GM12872 (cell line): Measurements from ENCODE around the gene CDH16.

Experiments
- CTCF ChIP-seq: IDR thresholded peaks from 3 replicates; pipeline ENCODE4 v1.5.1; 2011; ENCODE audit warnings: low read depth, mild to moderate bottlenecking, low read length, moderate library complexity; ENCODE audit not compliant: insufficient read depth

The CDH16 gene

DNA sequence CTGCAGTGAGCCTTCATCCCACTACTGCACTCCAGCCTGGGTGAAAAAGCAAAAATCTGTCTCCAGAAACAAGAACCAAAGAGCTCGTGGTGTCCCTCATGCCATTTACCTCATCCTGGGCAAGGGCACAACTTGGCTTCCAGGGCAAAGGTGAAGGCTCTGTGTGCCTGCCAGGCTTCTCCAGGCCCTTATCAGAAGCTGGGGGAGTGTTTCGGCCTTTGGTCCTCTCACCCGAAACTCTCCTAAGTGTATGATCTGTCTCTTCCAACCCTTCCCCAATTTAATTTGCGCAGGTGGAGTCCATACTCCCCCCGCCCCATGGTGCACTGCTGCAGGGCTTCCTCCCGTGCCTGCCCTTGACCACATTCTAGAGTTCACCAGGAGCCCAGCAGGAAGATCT is 17.8 kb upstream of the CDH16 start:
- TF ChIP-seq CTCF = no peak

DNA sequence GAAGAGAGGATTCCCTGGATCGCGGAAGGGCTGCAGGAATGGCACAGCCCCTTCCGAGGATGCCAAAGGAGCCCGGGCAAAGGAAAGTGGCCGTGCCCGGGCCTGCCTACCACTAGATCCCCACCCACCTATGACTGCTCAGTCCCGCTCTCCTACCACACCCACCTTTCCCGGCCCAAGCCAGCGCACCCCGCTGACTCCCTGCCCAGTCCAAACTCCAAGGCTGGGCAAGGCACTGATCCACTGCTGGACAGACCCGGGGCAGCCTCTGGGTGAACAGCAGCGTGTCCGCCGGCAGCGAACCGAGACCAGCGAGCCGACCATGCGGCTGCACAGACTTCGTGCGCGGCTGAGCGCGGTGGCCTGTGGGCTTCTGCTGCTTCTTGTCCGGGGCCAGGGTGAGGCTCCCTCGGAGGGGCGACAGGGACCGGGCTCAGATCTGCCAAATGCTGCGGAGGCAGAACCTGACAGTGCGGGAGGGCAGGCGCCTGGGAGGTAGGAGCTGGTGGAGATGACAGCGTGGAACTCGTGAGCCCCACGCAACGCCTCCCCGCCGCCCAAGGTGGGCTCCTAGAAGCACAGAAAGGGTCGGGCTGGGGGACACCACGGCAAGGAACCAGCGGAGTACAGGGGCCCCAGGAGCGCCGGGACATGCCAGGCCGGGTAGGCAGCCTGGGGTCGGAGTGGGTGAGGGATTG is 16.8 kb upstream of the CDH16 start, which contains the start of gene CES2:
Gene CES2, plus strand, starts transcription at position 203 of the 698 bp plus-strand sequence. Its CDS starts 120 bp downstream, at position 323.
- TF ChIP-seq CTCF = no peak

DNA sequence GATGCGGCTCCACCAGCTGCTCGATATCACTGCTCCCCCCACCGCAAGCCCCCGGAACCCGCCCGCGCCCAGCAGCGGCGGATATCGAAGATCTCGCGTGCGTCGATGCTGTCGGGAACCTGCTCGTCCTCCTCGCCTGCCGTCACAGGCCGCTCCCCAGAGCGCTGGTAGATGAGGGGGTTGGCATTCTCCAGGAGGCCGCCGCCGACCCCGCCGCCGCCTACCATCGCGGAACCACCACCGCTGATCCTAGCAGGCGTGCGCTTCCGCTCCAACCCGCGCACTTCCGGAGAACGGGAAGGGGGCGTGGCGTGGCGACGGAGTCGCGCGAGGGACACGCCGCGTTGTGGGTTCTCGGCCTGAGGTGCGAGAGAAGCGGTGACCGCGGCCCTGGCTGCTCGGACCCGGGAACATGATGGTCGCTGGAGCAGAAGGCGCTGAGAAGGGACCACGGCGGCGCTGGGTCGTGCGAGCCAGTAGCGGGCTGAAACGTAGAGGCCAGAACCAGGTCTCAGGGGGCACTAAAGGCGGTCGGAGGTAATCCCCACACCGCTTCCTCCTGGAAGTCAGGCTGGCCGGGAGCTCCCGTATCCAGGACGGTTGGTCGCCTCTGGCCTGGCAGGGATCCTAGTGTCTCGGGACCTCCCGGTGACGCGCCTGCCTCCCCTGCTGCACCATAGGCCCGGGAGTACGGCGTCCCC is 15.6 kb upstream of the CDH16 start, which contains the start of gene CIAO2B:
Gene CIAO2B, minus strand, starts transcription at position 265 of the 701 bp plus-strand sequence. Its CDS starts 38 bp downstream, at position 227.
- no peak for TF ChIP-seq CTCF

- no peak for TF ChIP-seq CTCF
Observed at GRCh38 chr16:66933776-66934137, 15.1 kb upstream of the CDH16 start.

GRCh38 chr16:66932076-66932475 is 13.4 kb upstream of the CDH16 start:
- TF ChIP-seq CTCF = no peak

DNA sequence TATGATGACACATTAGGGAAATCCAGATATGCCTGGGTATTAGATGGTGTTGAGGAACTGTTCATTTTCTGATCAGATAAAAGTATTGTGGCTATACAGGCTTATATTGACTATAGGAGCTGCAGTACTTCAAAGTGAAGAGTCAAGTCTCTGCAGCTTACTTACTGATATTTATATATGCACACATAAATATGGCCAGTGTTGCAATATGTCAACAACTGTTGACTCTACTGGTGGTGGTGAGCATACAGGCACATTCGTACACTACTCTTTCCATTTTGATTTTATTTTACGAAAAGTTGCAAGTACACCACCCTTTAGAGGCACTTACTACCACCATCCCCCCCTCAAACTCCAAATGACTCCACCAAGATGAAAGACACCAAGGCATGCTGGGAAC is 13.0 kb upstream of the CDH16 start:
- TF ChIP-seq CTCF = no peak

DNA sequence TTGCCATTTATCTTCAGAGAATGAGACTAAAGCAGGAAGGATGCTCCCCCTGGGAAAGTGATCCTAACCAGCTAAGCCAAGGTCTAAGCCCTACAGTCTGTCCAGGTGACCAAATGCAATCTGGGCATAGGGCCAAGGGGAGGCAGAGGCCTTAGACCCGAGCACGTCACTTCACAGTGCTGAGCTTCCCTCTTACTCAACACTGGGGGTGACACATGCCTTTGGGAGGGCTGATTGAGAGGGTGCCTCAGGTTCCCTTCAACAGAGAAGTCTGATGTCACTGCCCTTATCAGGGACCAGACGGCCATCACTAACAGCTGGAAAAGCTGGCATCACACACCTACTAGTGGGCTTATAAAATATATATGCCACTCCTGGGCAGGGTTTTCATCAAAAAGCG is 11.5 kb upstream of the CDH16 start:
- TF ChIP-seq CTCF = no peak
